A172 (cell line): Measurements from ENCODE around the gene CANT1. TPM values are rescaled to one million over a fixed set of nuclear protein-coding genes. Genes with fewer than 3 reads are reported as not detected.
"Not testable (repeated sequence)": the region's sequence is repeated elsewhere in the genome, so short reads cannot be mapped to it uniquely, and the experiment has no call there.

Experiments
- DNase-seq: peaks from one replicate; pipeline ENCODE4 v3.0.0-alpha.2; 2015; ENCODE audit warnings: low spot score
- total RNA-seq: library from RNA; depleted of rRNA; stranded (reverse); fragments of >200 nt; shearing (Covaris generic); gene quantifications from 2 replicates; pipeline ENCODE4 v1.2.3, GENCODE V29; 2014

Gene CANT1
- total RNA-seq, 1 experiment from 2014 or later = 81.4 TPM

GRCh38 chr17:79027274-79027924 is 17.8 kb upstream of the CANT1 start:
- DNase-seq = peak; percentile 71

- DNase-seq = peak; percentile 90
These were observed 17.1 kb upstream of the CANT1 start for GRCh38 chr17:79026376-79027273.

- no peak for DNase-seq
These were observed 15.6 kb upstream of the CANT1 start for GRCh38 chr17:79024901-79025737.

- DNase-seq = no peak
These were observed 14.6 kb upstream of the CANT1 start, which contains the start of gene C1QTNF1 for GRCh38 chr17:79023886-79024771. TSS of gene C1QTNF1 (plus strand) at chr17:79024169. CDS start at chr17:79043969, 19,800 bp downstream.

GRCh38 chr17:79023180-79023705 is 13.7 kb upstream of the CANT1 start:
- DNase-seq = no peak

GRCh38 chr17:79022507-79022991 is 13.0 kb upstream of the CANT1 start:
- no peak for DNase-seq

GRCh38 chr17:79021929-79022328 is 12.4 kb upstream of the CANT1 start:
- DNase-seq = not testable (repeated sequence)

GRCh38 chr17:79020631-79021301 is 11.2 kb upstream of the CANT1 start:
- DNase-seq = no peak

- DNase-seq = peak; percentile 80
These were observed 10.3 kb upstream of the CANT1 start for GRCh38 chr17:79019632-79020584.

- no peak for DNase-seq
These were observed 9.7 kb upstream of the CANT1 start for GRCh38 chr17:79019261-79019631.

GRCh38 chr17:79018370-79018695 is 8.8 kb upstream of the CANT1 start:
- no peak for DNase-seq

GRCh38 chr17:79017546-79018369 is 8.2 kb upstream of the CANT1 start:
- no peak for DNase-seq

- no peak for DNase-seq
These were observed 4.7 kb upstream of the CANT1 start for GRCh38 chr17:79014158-79014758.

- no peak for DNase-seq
These were observed 3.1 kb upstream of the CANT1 start for GRCh38 chr17:79012563-79013134.

- peak; percentile 65 for DNase-seq
These were observed 2.0 kb upstream of the CANT1 start for GRCh38 chr17:79011451-79012147.

GRCh38 chr17:79010304-79010646 is 711 bp upstream of the CANT1 start:
- no peak for DNase-seq
